Upper lobe of left lung (tissue), 6 donors: ENCODE results near the gene BMP5. TPM values are rescaled to one million over a fixed set of nuclear protein-coding genes. Genes with fewer than 3 reads are reported as not detected.

Source experiments
- ATAC-seq, 2 donors: fragments of 200-7000 bp; cut with Tn5 transposase; one replicate each; pipeline ENCODE4 v1.9.1; 2022; ENCODE audit warnings: mild to moderate bottlenecking in 2 of 2, moderate library complexity in 2 of 2; ENCODE audit not compliant: low FRiP score in 2 of 2
- DNase-seq, 2 donors: peaks; one replicate each; pipeline ENCODE4 v3.0.0-alpha.2; 2019 to 2020
- H3K27ac ChIP-seq, 4 donors: fragments of 200-600 bp; sonication (generic); one replicate each; pipeline ENCODE4 v1.5.1; 2016 to 2019
- H3K27me3 ChIP-seq, 4 donors: fragments of 200-600 bp; sonication (generic); one replicate each; pipeline ENCODE4 v1.5.1; 2017 to 2019
- H3K36me3 ChIP-seq, 4 donors: fragments of 200-600 bp; sonication (generic); one replicate each; pipeline ENCODE4 v1.5.1; 2016 to 2019
- H3K4me1 ChIP-seq, 4 donors: fragments of 200-600 bp; sonication (generic); one replicate each; pipeline ENCODE4 v1.5.1; 2018 to 2019
- H3K4me3 ChIP-seq, 4 donors: fragments of 200-600 bp; sonication (generic); one replicate each; pipeline ENCODE4 v1.5.1; 2017 to 2019; ENCODE audit warnings: mild to moderate bottlenecking in 2 of 4, moderate library complexity in 1 of 4
- H3K9me3 ChIP-seq, 4 donors: fragments of 200-600 bp; sonication (generic); one replicate each; pipeline ENCODE4 v1.5.1; 2018 to 2019
- CTCF ChIP-seq, 6 experiments: fragments of 450-650 bp in 4 of 6; fragments of 200-600 bp in 2 of 6; sonication (generic) in 2 of 6; IDR thresholded peaks; one replicate each; pipeline ENCODE4 v1.5.1; 2016 to 2019; ENCODE audit warnings: antibody characterized with exemption in 6 of 6
- EP300 ChIP-seq, 4 donors: sonication (generic); formaldehyde crosslinking; IDR thresholded peaks; one replicate each; pipeline ENCODE4 v1.5.1; 2017; ENCODE audit warnings: antibody characterized with exemption in 4 of 4, control low read depth in 2 of 4
- POLR2A ChIP-seq, 4 donors: fragments of 450-650 bp; IDR thresholded peaks; one replicate each; pipeline ENCODE4 v1.5.1; 2016 to 2017; ENCODE audit warnings: antibody characterized with exemption in 4 of 4, mild to moderate bottlenecking in 2 of 4
- POLR2AphosphoS5 ChIP-seq, 2 donors: sonication (generic); formaldehyde crosslinking; IDR thresholded peaks; one replicate each; pipeline ENCODE4 v1.5.1; 2017; ENCODE audit warnings: antibody characterized with exemption in 2 of 2
- WGBS, 2 donors: methylation state at CpG; one replicate each; pipeline ENCODE4 v1.1.5; 2017 to 2018; 5-methylcytosine and 5-hydroxymethylcytosine counted together
- total RNA-seq, 6 donors: library from RNA; depleted of rRNA in 4 of 6; stranded (reverse); fragments of >200 nt in 4 of 6; gene quantifications; one replicate each; pipeline versions ENCODE4 v1.1.0 to v1.2.1, GENCODE V29; 2016 to 2021
- donor health status: DM: no; HTN: no; CAD: no; lungs with moderate emphysema.
- donor health status: DM: no; HTN: yes; CAD: no; lungs with severe emphysema.

BMP5 gene
- total RNA-seq, 6 donors from 2014 or later = 3.2 to 16.8 (median 5.7) TPM

- TF ChIP-seq EP300 (IDR thresholded peaks at IDR 0.05) (no peak), POLR2A (IDR thresholded peaks at IDR 0.05) (no peak), CTCF (IDR thresholded peaks at IDR 0.05) (no peak), POLR2AphosphoS5 (IDR thresholded peaks at IDR 0.05) (no peak)
- no peak overlapping the region for H3K4me3 ChIP-seq
- no peak for DNase-seq
- no peaks in the 10 kb centered on the region for H3K4me1 ChIP-seq
- no peaks in the 10 kb centered on the region for H3K36me3 ChIP-seq
- no peak overlapping the region for H3K27ac ChIP-seq
- peaks cover 0 to 7% (median 0%) of the 10 kb centered on the region in 4 donors for H3K9me3 ChIP-seq
- no peak for ATAC-seq
- no peaks in the 10 kb centered on the region for H3K27me3 ChIP-seq
Measured at GRCh38 chr6:55734256-55734655, 141.1 kb downstream of the BMP5 start.

- H3K36me3 ChIP-seq = no peaks in the 10 kb centered on the region
- H3K4me1 ChIP-seq = no peaks in the 10 kb centered on the region
- no peaks in the 10 kb centered on the region for H3K27me3 ChIP-seq
- H3K27ac ChIP-seq = no peak overlapping the region
- H3K4me3 ChIP-seq = no peak overlapping the region
- TF ChIP-seq EP300 (IDR thresholded peaks at IDR 0.05) = no peak
- no peak for TF ChIP-seq CTCF (IDR thresholded peaks at IDR 0.05)
- no peaks in the 10 kb centered on the region for H3K9me3 ChIP-seq
- ATAC-seq (no peak), DNase-seq (no peak)
Measured at GRCh38 chr6:55729665-55730064, 145.7 kb downstream of the BMP5 start.

DNA sequence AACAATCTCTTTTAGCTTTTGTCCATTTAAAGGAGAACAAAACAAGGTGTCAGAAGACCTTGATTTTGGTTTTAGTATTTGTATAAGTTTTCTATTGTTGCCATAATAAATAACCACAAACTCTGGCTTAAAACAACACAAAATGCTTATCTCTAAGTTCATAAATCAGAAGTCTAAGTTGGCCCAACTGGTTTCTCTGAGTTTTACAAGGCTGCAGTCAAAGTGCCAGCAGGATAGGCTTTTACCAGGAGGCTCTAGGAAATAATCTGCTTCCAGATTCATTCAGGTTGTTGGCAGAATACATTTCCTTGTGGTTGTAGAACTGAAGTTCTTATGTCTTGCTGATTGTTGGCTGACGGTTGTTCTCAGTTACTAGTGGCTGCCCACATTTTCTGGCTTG, 149.2 kb downstream of the BMP5 start:
- 48 to 68% methylated on average over 1 of the region's 1 CpG for WGBS, 2 donors
- Histone ChIP-seq H3K9me3 (no peaks in the 10 kb centered on the region), H3K27ac (no peak overlapping the region), H3K4me1 (no peaks in the 10 kb centered on the region), H3K4me3 (no peak overlapping the region), H3K36me3 (no peaks in the 10 kb centered on the region), H3K27me3 (no peaks in the 10 kb centered on the region)
- TF ChIP-seq CTCF (IDR thresholded peaks at IDR 0.05) = no peak
- TF ChIP-seq POLR2A (IDR thresholded peaks at IDR 0.05) = no peak
- TF ChIP-seq EP300 (IDR thresholded peaks at IDR 0.05) = no peak
- TF ChIP-seq POLR2AphosphoS5 (IDR thresholded peaks at IDR 0.05) = no peak
- DNase-seq = no peak
- no peak for ATAC-seq

DNA sequence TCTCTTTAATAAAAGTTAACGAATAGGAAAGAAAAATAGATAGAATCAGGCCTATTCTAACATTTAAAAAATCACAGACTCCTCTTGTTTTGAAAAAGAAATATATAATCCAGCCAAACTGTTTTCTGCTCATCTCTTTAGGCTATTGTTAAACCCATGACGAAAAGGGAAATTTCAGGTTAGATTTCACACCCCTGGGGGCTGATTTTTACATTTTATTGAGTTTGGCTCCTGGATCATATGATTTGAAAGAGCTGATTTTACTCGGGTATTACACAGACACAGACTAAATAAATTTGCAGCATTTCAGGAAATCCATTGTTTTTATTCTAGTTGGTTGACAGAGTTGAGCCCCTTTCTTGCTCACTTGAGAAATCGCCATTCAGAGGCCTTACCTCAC, 160.6 kb downstream of the BMP5 start:
- WGBS, 2 donors = 63 to 67% methylated on average over 4 of the region's 4 CpGs
- H3K27ac ChIP-seq = no peak overlapping the region
- no peaks in the 10 kb centered on the region for H3K4me1 ChIP-seq

More for the DNA sequence above, 160.6 kb downstream of the BMP5 start:
- H3K27me3 ChIP-seq = no peaks in the 10 kb centered on the region
- TF ChIP-seq CTCF (IDR thresholded peaks at IDR 0.05) (no peak), POLR2A (IDR thresholded peaks at IDR 0.05) (no peak), EP300 (IDR thresholded peaks at IDR 0.05) (no peak), POLR2AphosphoS5 (IDR thresholded peaks at IDR 0.05) (no peak)
- H3K4me3 ChIP-seq = no peak overlapping the region
- DNase-seq (no peak), ATAC-seq (no peak)
- no peaks in the 10 kb centered on the region for H3K36me3 ChIP-seq
- H3K9me3 ChIP-seq = no peaks in the 10 kb centered on the region
